ENCODE data around the gene FGF12.

FGF12 gene

GRCh38 chr3:192169332-192169915, 557.9 kb downstream of the FGF12 start:
- Histone ChIP-seq H3K4me2 (peak overlapping the region in 2 of 11 experiments; percentile 52 to 59; a peak in 4 of 22 replicates), H3K9ac (no peak overlapping the region)
- TF ChIP-seq Cebpa-rat (IDR thresholded peaks at IDR 0.05): no peak

GRCh38 chr3:192168202-192168601, 559.1 kb downstream of the FGF12 start:
- H3K27ac ChIP-seq: no peak overlapping the region
- no peaks in the 10 kb centered on the region for H4K20me1 ChIP-seq
- no peaks in the 10 kb centered on the region for H3K9me3 ChIP-seq (replicated peaks in 1 of 11)
- peaks cover 0 to 24% (median 0%) of the 10 kb centered on the region in 10 experiments; a peak in 5 of 20 replicates for H3K4me1 ChIP-seq
- no peaks in the 10 kb centered on the region for H3K27me3 ChIP-seq
- H3K4me3 ChIP-seq: no peak overlapping the region
- H3K9ac ChIP-seq: no peak overlapping the region
- H3K36me3 ChIP-seq: no peaks in the 10 kb centered on the region
- TF ChIP-seq Cebpa-rat (IDR thresholded peaks at IDR 0.05): peak in 1 of 11 experiments; percentile 11; a peak in 1 of 22 replicates
- H3K4me2 ChIP-seq: no peak overlapping the region

More at GRCh38 chr3:192169332-192169915, 557.9 kb downstream of the FGF12 start:
- Histone ChIP-seq H3K36me3 (no peaks in the 10 kb centered on the region), H3K27me3 (no peaks in the 10 kb centered on the region), H4K20me1 (no peaks in the 10 kb centered on the region), H3K27ac (no peak overlapping the region), H3K4me3 (no peak overlapping the region), H3K9me3 (replicated peaks in 1 of 11) (no peaks in the 10 kb centered on the region), H3K4me1 (peaks cover 0 to 24% (median 0%) of the 10 kb centered on the region in 10 experiments; a peak in 5 of 20 replicates)

- Histone ChIP-seq H3K9ac (no peak overlapping the region), H3K27me3 (no peaks in the 10 kb centered on the region), H3K36me3 (no peaks in the 10 kb centered on the region), H3K9me3 (replicated peaks in 1 of 11) (no peaks in the 10 kb centered on the region), H4K20me1 (no peaks in the 10 kb centered on the region), H3K4me3 (no peak overlapping the region), H3K27ac (no peak overlapping the region), H3K4me1 (peaks cover 0 to 19% (median 0%) of the 10 kb centered on the region in 10 experiments; a peak in 5 of 20 replicates), H3K4me2 (no peak overlapping the region)
- no peak for TF ChIP-seq Cebpa-rat (IDR thresholded peaks at IDR 0.05)
Measured at GRCh38 chr3:192165552-192165951, 561.8 kb downstream of the FGF12 start.

- no peak overlapping the region for H3K4me2 ChIP-seq
Measured at GRCh38 chr3:192161661-192162060, 565.7 kb downstream of the FGF12 start.

GRCh38 chr3:192156382-192156781, 571.0 kb downstream of the FGF12 start:
- Histone ChIP-seq H3K36me3 (no peaks in the 10 kb centered on the region), H3K4me3 (no peak overlapping the region)

More at GRCh38 chr3:192161661-192162060, 565.7 kb downstream of the FGF12 start:
- TF ChIP-seq Cebpa-rat (IDR thresholded peaks at IDR 0.05): no peak
- H4K20me1 ChIP-seq: no peaks in the 10 kb centered on the region
- H3K9ac ChIP-seq: no peak overlapping the region
- no peaks in the 10 kb centered on the region for H3K36me3 ChIP-seq
- no peaks in the 10 kb centered on the region for H3K27me3 ChIP-seq
- no peak overlapping the region for H3K27ac ChIP-seq
- H3K4me1 ChIP-seq: no peaks in the 10 kb centered on the region
- no peaks in the 10 kb centered on the region for H3K9me3 ChIP-seq (replicated peaks in 1 of 11)
- H3K4me3 ChIP-seq: no peak overlapping the region

DNA sequence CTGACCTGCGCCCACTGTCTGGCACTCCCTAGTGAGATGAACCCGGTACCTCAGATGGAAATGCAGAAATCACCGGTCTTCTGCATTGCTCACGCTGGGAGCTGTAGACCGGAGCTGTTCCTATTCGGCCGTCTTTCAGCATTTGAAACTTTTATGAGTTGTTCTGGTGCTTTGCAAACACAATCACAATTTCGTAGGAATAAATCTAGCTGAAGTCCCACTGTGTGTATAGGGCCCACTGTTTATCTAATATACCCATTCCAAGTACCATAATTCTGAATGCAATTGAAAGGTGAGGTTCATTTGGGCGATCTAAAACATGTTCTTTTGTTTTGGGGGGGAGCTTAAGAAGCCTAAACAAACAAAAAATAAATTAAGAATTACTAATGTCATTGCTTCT, 572.1 kb downstream of the FGF12 start:
- Histone ChIP-seq H3K27me3 (no peaks in the 10 kb centered on the region), H3K4me1 (no peaks in the 10 kb centered on the region), H3K9me3 (replicated peaks in 1 of 11) (no peaks in the 10 kb centered on the region), H3K36me3 (no peaks in the 10 kb centered on the region), H3K4me2 (no peak overlapping the region), H4K20me1 (no peaks in the 10 kb centered on the region), H3K27ac (no peak overlapping the region), H3K4me3 (no peak overlapping the region), H3K9ac (no peak overlapping the region)
- TF ChIP-seq Cebpa-rat (IDR thresholded peaks at IDR 0.05): no peak

More at GRCh38 chr3:192156382-192156781, 571.0 kb downstream of the FGF12 start:
- no peak overlapping the region for H3K9ac ChIP-seq
- no peak overlapping the region for H3K4me2 ChIP-seq
- no peak for TF ChIP-seq Cebpa-rat (IDR thresholded peaks at IDR 0.05)
- H4K20me1 ChIP-seq: no peaks in the 10 kb centered on the region
- no peaks in the 10 kb centered on the region for H3K27me3 ChIP-seq
- H3K4me1 ChIP-seq: no peaks in the 10 kb centered on the region
- no peaks in the 10 kb centered on the region for H3K9me3 ChIP-seq (replicated peaks in 1 of 11)
- H3K27ac ChIP-seq: no peak overlapping the region

- no peaks in the 10 kb centered on the region for H3K36me3 ChIP-seq
- no peaks in the 10 kb centered on the region for H4K20me1 ChIP-seq
- TF ChIP-seq Cebpa-rat (IDR thresholded peaks at IDR 0.05): no peak
- H3K4me2 ChIP-seq: peak overlapping the region in 2 of 11 experiments; percentile 33 to 40; a peak in 4 of 22 replicates
- no peak overlapping the region for H3K4me3 ChIP-seq
- no peaks in the 10 kb centered on the region for H3K27me3 ChIP-seq
- peaks cover 0 to 14% (median 0%) of the 10 kb centered on the region in 10 experiments; a peak in 4 of 20 replicates for H3K4me1 ChIP-seq
- no peak overlapping the region for H3K9ac ChIP-seq
- H3K9me3 ChIP-seq (replicated peaks in 1 of 11): no peaks in the 10 kb centered on the region
- no peak overlapping the region for H3K27ac ChIP-seq
Measured at GRCh38 chr3:192133271-192133670, 594.1 kb downstream of the FGF12 start.

DNA sequence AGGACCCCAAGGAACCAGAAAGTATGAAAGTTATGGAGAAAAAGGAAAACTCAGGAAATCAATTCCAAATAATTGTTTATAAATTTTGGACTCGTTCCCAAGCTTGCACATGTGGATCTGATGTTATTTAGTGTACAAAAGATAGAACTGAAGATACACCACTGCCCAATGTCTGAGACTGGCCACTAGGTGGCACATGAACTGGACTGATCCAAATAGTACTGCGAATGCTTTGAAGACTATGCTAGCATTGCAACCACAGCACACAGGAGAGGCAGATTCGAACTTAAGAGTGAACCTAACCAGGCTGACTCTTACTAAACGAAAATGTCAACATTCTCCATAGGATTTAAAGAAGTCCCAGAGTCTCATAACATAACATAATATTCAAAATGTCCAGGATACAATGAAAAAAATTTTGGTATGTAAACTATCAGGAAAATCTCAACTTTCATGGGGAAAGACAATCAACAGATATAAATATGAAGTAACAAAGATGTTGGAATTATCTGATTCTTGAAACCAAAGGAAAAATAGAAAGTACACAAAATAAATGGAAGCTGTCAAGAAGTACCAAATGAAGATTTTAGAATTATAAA, 596.7 kb downstream of the FGF12 start:
- Histone ChIP-seq H3K27ac (no peak overlapping the region), H3K4me1 (peaks cover 0 to 14% (median 0%) of the 10 kb centered on the region in 10 experiments; a peak in 4 of 20 replicates), H3K9ac (no peak overlapping the region), H3K4me3 (no peak overlapping the region), H3K9me3 (replicated peaks in 1 of 11) (no peaks in the 10 kb centered on the region), H3K27me3 (no peaks in the 10 kb centered on the region), H4K20me1 (no peaks in the 10 kb centered on the region), H3K36me3 (no peaks in the 10 kb centered on the region), H3K4me2 (no peak overlapping the region)
- TF ChIP-seq Cebpa-rat (IDR thresholded peaks at IDR 0.05): no peak

DNA sequence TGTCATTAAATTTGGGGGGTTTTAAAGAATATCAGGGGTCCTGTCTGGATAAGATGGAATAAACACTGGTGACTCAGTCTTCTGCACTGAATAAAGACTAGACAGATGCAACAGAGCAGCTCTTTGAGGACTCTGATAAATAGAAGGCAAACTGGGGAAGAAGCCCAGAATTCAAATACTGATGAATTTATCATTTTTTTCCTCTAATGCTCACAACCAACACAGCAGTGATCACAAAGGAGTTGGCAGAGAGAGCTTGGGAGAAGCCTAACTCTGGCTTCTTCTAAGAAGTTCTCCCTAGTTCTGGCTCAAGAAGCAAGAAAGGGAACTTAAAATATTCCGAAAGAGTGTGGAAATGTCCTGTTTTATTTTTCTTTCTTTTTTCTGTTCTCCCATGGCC, 597.8 kb downstream of the FGF12 start:
- H3K4me1 ChIP-seq: peaks cover 0 to 14% (median 0%) of the 10 kb centered on the region in 10 experiments; a peak in 4 of 20 replicates
- no peak overlapping the region for H3K27ac ChIP-seq
- TF ChIP-seq Cebpa-rat (IDR thresholded peaks at IDR 0.05): no peak

GRCh38 chr3:192128922-192129321, 598.4 kb downstream of the FGF12 start:
- no peak for TF ChIP-seq Cebpa-rat (IDR thresholded peaks at IDR 0.05)
- Histone ChIP-seq H3K36me3 (no peaks in the 10 kb centered on the region), H3K9ac (no peak overlapping the region), H3K4me3 (no peak overlapping the region), H3K4me1 (peaks cover 0 to 14% (median 0%) of the 10 kb centered on the region in 10 experiments; a peak in 4 of 20 replicates), H3K27me3 (no peaks in the 10 kb centered on the region), H3K9me3 (replicated peaks in 1 of 11) (no peaks in the 10 kb centered on the region), H4K20me1 (no peaks in the 10 kb centered on the region), H3K4me2 (no peak overlapping the region), H3K27ac (no peak overlapping the region)

More for the DNA sequence above, 597.8 kb downstream of the FGF12 start:
- H3K4me3 ChIP-seq: no peak overlapping the region
- no peak overlapping the region for H3K9ac ChIP-seq
- H3K9me3 ChIP-seq (replicated peaks in 1 of 11): no peaks in the 10 kb centered on the region
- no peaks in the 10 kb centered on the region for H3K27me3 ChIP-seq
- no peaks in the 10 kb centered on the region for H3K36me3 ChIP-seq
- no peaks in the 10 kb centered on the region for H4K20me1 ChIP-seq
- H3K4me2 ChIP-seq: no peak overlapping the region

Data from BLaER1 treated with 17β-estradiol and CSF1 and Interleukin-3, amounts not matched to agents 10 nM and 100 nM (cell line).